Chondrocyte (in vitro differentiated cells): ENCODE measurements around the gene TTC27. TPM values are rescaled to one million over a fixed set of nuclear protein-coding genes. Genes with fewer than 3 reads are reported as not detected.

Experiments used
- DNase-seq: peaks from one replicate; pipeline ENCODE4 v3.0.0; 2021; ENCODE audit warnings: mixed read lengths, low spot score
- H3K27ac Mint-ChIP-seq: one replicate; pipeline ENCODE4 v1.8.0; 2021; ENCODE audit warnings: mild to moderate bottlenecking, moderate library complexity, mixed read lengths; ENCODE audit not compliant: unreplicated experiment
- H3K27me3 Mint-ChIP-seq: 2 replicates; pipeline ENCODE4 v1.8.0; 2021; ENCODE audit warnings: low read depth, mixed read lengths
- H3K36me3 Mint-ChIP-seq: 2 replicates; pipeline ENCODE4 v1.8.0; 2021; ENCODE audit warnings: low read depth, mixed read lengths
- H3K4me1 Mint-ChIP-seq: 2 replicates; pipeline ENCODE4 v1.8.0; 2021; ENCODE audit warnings: low read depth, mild to moderate bottlenecking, mixed read lengths
- H3K4me3 Mint-ChIP-seq: one replicate; pipeline ENCODE4 v1.8.0; 2021; ENCODE audit warnings: mild to moderate bottlenecking, moderate library complexity, mixed read lengths; ENCODE audit not compliant: unreplicated experiment
- H3K9me3 Mint-ChIP-seq: 2 replicates; pipeline ENCODE4 v1.8.0; 2021; ENCODE audit warnings: low read depth, mixed read lengths
- total RNA-seq: library from RNA; stranded (reverse); gene quantifications from 3 replicates; pipeline ENCODE4 v1.2.1, GENCODE V29; 2021
- TF ChIP-seq, protein P1 (sequence below): fragments of 200-600 bp; sonication (generic); IDR thresholded peaks from 2 replicates; pipeline ENCODE4 v1.5.0; 2021; ENCODE audit warnings: antibody characterized with exemption, mild to moderate bottlenecking, moderate library complexity

TTC27 gene
- total RNA-seq, 1 donor from 2014 or later: 13.5 TPM

DNA sequence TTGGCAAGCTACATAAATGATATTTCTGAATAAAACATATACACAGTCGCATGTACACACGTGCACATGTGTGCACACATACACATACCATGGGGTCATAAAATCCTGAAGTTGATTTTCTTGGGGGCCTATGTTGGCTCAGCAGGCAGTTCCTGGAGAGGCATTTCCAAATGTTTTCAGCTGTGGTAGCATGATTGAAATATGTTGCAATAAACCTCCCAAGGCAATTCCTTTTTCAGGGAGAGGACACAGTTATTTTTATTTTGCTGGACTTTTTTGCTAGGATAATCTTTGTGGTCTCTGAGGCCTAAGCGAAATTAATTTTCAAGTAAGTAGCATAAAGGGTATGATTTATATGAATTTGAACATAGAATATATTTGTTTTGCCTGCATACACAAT, 192.2 kb downstream of the TTC27 start:
- Mint-ChIP-seq H3K36me3 (peaks cover 1% of the 10 kb centered on the region), H3K9me3 (no peaks in the 10 kb centered on the region), H3K4me1 (peaks cover 9% of the 10 kb centered on the region), H3K27me3 (no peaks in the 10 kb centered on the region), H3K27ac (no peak overlapping the region), H3K4me3 (no peak overlapping the region)
- TF ChIP-seq, protein P1, sequence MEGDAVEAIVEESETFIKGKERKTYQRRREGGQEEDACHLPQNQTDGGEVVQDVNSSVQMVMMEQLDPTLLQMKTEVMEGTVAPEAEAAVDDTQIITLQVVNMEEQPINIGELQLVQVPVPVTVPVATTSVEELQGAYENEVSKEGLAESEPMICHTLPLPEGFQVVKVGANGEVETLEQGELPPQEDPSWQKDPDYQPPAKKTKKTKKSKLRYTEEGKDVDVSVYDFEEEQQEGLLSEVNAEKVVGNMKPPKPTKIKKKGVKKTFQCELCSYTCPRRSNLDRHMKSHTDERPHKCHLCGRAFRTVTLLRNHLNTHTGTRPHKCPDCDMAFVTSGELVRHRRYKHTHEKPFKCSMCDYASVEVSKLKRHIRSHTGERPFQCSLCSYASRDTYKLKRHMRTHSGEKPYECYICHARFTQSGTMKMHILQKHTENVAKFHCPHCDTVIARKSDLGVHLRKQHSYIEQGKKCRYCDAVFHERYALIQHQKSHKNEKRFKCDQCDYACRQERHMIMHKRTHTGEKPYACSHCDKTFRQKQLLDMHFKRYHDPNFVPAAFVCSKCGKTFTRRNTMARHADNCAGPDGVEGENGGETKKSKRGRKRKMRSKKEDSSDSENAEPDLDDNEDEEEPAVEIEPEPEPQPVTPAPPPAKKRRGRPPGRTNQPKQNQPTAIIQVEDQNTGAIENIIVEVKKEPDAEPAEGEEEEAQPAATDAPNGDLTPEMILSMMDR: no peak
- no peak for DNase-seq

DNA sequence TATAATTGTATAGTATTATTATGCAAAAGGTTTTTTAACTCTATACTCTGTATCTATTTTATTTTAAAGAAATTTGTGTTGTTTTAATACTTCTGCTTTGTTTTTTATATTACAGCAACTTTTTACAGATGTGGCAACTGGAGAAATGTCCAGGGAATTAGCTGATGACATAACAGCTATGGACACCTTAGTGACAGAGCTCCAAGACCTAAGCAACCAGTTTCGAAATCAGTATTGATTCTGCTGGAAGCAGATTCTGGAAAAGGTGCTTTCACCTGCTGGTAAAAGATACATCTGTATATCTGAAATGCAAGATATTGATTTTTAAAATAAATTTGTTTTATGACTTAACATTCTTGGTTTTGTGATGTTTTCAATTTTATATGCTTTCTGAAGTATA, 192.9 kb downstream of the TTC27 start:
- H3K27ac Mint-ChIP-seq: no peak overlapping the region
- H3K4me3 Mint-ChIP-seq: no peak overlapping the region
- H3K9me3 Mint-ChIP-seq: no peaks in the 10 kb centered on the region
- peaks cover 1% of the 10 kb centered on the region for H3K36me3 Mint-ChIP-seq
- H3K27me3 Mint-ChIP-seq: no peaks in the 10 kb centered on the region
- TF ChIP-seq, protein P1: no peak
- no peak for DNase-seq
- peaks cover 14% of the 10 kb centered on the region for H3K4me1 Mint-ChIP-seq

DNA sequence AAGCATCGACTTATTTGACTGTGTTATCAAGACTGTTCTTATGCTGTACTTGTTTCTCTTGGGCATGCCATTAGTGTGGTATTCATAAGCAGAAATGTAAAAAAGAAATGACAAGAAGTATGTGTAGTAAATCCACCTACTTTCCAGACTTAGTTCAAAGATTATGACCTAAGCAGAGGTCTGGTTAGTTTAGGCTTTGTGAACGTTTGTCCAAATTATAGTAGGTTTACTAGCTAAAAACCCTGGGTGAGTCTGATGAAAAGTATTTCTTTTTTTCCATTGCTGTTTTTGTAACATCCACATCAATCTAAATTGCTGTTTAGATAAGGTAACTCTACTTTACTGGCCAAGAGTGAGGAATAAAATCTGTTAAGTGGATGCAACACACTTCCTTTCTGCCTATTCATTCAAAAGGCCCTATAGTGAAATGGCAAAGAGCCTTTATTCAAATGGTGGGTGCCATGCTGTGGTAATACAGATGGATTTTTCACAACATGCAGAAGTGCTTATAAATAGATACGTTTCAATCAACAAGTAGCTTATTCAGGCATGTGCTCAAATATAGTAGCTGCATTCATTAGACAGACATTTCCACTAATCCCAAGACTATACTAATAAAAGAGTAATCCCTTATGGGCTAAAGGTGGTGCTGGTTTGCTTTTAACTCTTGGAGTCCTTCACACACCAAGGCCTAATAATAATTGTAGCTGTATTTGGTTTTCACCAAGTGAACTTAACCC, 196.4 kb downstream of the TTC27 start:
- DNase-seq: no peak
- Mint-ChIP-seq H3K36me3 (peaks cover 3% of the 10 kb centered on the region), H3K4me1 (peaks cover 14% of the 10 kb centered on the region), H3K27me3 (no peaks in the 10 kb centered on the region), H3K9me3 (peaks cover 3% of the 10 kb centered on the region), H3K4me3 (no peak overlapping the region), H3K27ac (no peak overlapping the region)
- TF ChIP-seq, protein P1: no peak

DNA sequence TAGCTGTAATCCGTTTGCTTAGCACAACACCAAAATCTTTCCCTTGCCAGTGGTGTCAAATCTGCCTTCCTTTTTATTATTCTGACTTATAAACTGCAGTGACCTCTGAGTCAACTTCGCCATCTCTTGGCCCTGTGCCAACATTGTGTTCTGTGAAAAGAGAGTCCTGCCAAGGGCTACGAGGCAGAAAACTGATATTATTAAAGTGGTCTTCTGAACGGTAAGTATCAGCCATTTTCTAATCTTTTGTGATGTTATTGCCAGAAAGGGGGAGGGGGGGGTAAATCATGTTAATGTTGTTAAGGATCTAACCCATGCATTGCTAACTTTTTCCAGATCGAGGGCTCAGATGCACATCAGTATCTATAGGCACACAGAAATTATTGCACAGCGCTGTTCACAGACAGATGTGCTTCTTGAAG, 197.5 kb downstream of the TTC27 start:
- Mint-ChIP-seq H3K9me3 (peaks cover 12% of the 10 kb centered on the region), H3K4me1 (peaks cover 8% of the 10 kb centered on the region), H3K4me3 (no peak overlapping the region), H3K27ac (no peak overlapping the region), H3K27me3 (no peaks in the 10 kb centered on the region), H3K36me3 (peaks cover 3% of the 10 kb centered on the region)
- DNase-seq: no peak
- TF ChIP-seq, protein P1: no peak

DNA sequence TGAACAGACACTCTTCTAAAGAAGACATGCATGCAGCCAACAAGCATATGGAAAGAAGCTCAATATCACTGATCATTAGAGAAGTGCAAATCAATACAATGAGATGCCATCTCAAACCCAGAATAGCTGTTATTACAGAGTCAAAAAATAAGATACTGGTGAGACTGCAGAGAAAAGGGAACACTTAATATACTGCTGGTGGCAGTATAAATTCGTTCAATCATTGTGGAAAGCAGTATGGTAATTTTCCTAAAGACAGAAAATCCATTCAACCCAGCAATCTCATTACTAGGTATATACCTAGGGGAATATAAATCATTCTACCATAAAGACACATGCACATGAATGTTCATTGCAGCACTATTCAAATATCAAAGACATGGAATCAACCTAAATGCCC, 202.3 kb downstream of the TTC27 start:
- H3K4me3 Mint-ChIP-seq: no peak overlapping the region

More for the DNA sequence above, 202.3 kb downstream of the TTC27 start:
- Mint-ChIP-seq H3K27ac (no peak overlapping the region), H3K9me3 (peaks cover 12% of the 10 kb centered on the region), H3K27me3 (no peaks in the 10 kb centered on the region), H3K4me1 (peaks cover 18% of the 10 kb centered on the region), H3K36me3 (peaks cover 2% of the 10 kb centered on the region)
- TF ChIP-seq, protein P1: no peak
- no peak for DNase-seq
